B cell (primary cell): ENCODE data around the gene NDRG2. TPM values are rescaled to one million over a fixed set of nuclear protein-coding genes. Genes with fewer than 3 reads are reported as not detected.

Source experiments
- ATAC-seq: fragments of 200-7000 bp; cut with Tn5 transposase; one replicate; pipeline ENCODE4 v1.10.0; 2021; ENCODE audit warnings: low read depth, mild to moderate bottlenecking, moderate number of reproducible peaks, moderate library complexity
- CTCF ChIA-PET: fragments of 350-600 bp; sonication (Branson Sonifier 250); formaldehyde crosslinking; loops from one replicate; lab custom pipeline; 2021; ENCODE audit warnings: antibody characterized with exemption, inconsistent platforms; lab: Charles Lee
- POLR2A ChIA-PET: fragments of 350-600 bp; sonication (Branson Sonifier 250); formaldehyde crosslinking; loops from one replicate; lab custom pipeline; 2021; ENCODE audit warnings: antibody characterized with exemption; lab: Charles Lee
- DNase-seq: peaks from one replicate; pipeline ENCODE4 v3.0.0; 2013
- H2AFZ ChIP-seq: 2 replicates; pipeline ENCODE4 v1.6.1; 2012; ENCODE audit warnings: mild to moderate bottlenecking, low read depth, low read length; ENCODE audit not compliant: insufficient read depth, poor library complexity, severe bottlenecking
- H3K27ac ChIP-seq, 2 donors: 1 replicate in 1 of 2; 2 replicates in 1 of 2; pipeline ENCODE4 v1.5.1; 2012 to 2013; ENCODE audit warnings: low read length in 2 of 2, mild to moderate bottlenecking in 2 of 2, moderate library complexity in 1 of 2
- H3K27me3 ChIP-seq, 4 experiments: fragments of 200-600 bp in 1 of 4; sonication (generic) in 1 of 4; replicated peaks in 1 of 4; 1 replicate in 2 of 4; 2 replicates in 2 of 4; pipeline versions ENCODE4 v1.6.1 to v1.7.0; 2013 to 2016; ENCODE audit warnings: low read length in 3 of 4, mild to moderate bottlenecking in 2 of 4, mixed read lengths in 1 of 4, moderate library complexity in 1 of 4; ENCODE audit not compliant: insufficient read depth in 4 of 4, control insufficient read depth in 3 of 4; ENCODE audit errors: control extremely low read depth in 1 of 4
- H3K36me3 ChIP-seq, 2 experiments: replicated peaks in 1 of 2; 1 replicate in 1 of 2; 2 replicates in 1 of 2; pipeline versions ENCODE4 v1.6.1 to v1.7.1; 2013; ENCODE audit warnings: low read length in 1 of 2; ENCODE audit not compliant: insufficient read depth in 2 of 2, control insufficient read depth in 1 of 2; ENCODE audit errors: control extremely low read depth in 1 of 2, extremely low read depth in 1 of 2
- H3K4me1 ChIP-seq, 2 donors: fragments of 200-600 bp in 1 of 2; sonication (generic) in 1 of 2; 1 replicate in 1 of 2; 2 replicates in 1 of 2; pipeline versions ENCODE4 v1.5.1 to v1.6.1; 2013 to 2017; ENCODE audit warnings: low read length in 2 of 2; ENCODE audit not compliant: control insufficient read depth in 2 of 2, insufficient read depth in 2 of 2
- H3K4me2 ChIP-seq: replicated peaks from 2 replicates; pipeline ENCODE3; 2012; ENCODE audit warnings: mild to moderate bottlenecking, low read depth, low read length; ENCODE audit not compliant: poor library complexity, severe bottlenecking
- H3K4me3 ChIP-seq, 5 experiments: fragments of 200-600 bp in 1 of 5; sonication (generic) in 1 of 5; 1 replicate in 3 of 5; 2 replicates in 2 of 5; pipeline versions ENCODE4 v1.5.1 to v1.7.0; 2011 to 2016; ENCODE audit warnings: low read length in 4 of 5, mild to moderate bottlenecking in 4 of 5, low read depth in 2 of 5, control low read depth in 1 of 5, moderate library complexity in 1 of 5; ENCODE audit not compliant: insufficient read depth in 1 of 5; ENCODE audit errors: control extremely low read depth in 1 of 5, extremely low read depth in 1 of 5
- H3K79me2 ChIP-seq: fragments of 200-600 bp; sonication (generic); one replicate; pipeline ENCODE4 v1.6.0; 2016; ENCODE audit warnings: low read length; ENCODE audit not compliant: control insufficient read depth, insufficient read depth
- H3K9ac ChIP-seq: fragments of 200-600 bp; sonication (generic); 2 replicates; pipeline ENCODE4 v1.6.1; 2017; ENCODE audit warnings: mild to moderate bottlenecking, low read length, moderate library complexity
- H3K9me3 ChIP-seq, 3 donors: one replicate each; pipeline versions ENCODE4 v1.6.1 to v1.7.1; 2013; ENCODE audit warnings: low read length in 2 of 3; ENCODE audit not compliant: control insufficient read depth in 2 of 3, insufficient read depth in 1 of 3; ENCODE audit errors: control extremely low read depth in 1 of 3
- H4K20me1 ChIP-seq: 2 replicates; pipeline ENCODE4 v1.6.0; 2012; ENCODE audit warnings: mild to moderate bottlenecking, low read length; ENCODE audit not compliant: insufficient read depth, control insufficient read depth, poor library complexity, severe bottlenecking
- H3K27ac Mint-ChIP-seq: one replicate; pipeline ENCODE4 v1.8.0; 2021; ENCODE audit warnings: mixed read lengths
- H3K27me3 Mint-ChIP-seq: one replicate; pipeline ENCODE4 v1.8.0; 2021; ENCODE audit warnings: mixed read lengths
- H3K4me1 Mint-ChIP-seq: one replicate; pipeline ENCODE4 v1.8.0; 2021; ENCODE audit warnings: mixed read lengths
- H3K4me3 Mint-ChIP-seq: one replicate; pipeline ENCODE4 v1.8.0; 2021; ENCODE audit warnings: mixed read lengths
- H3K9me3 Mint-ChIP-seq: one replicate; pipeline ENCODE4 v1.8.0; 2022; ENCODE audit warnings: mixed read lengths; ENCODE audit not compliant: insufficient read depth
- CTCF ChIP-seq: fragments of 200-600 bp; IDR thresholded peaks from one replicate; pipeline ENCODE4 v1.8.0; 2022; ENCODE audit warnings: antibody characterized with exemption, mild to moderate bottlenecking
- EZH2 ChIP-seq: IDR thresholded peaks from 2 replicates; pipeline ENCODE4 v1.6.1; 2012; ENCODE audit warnings: borderline replicate concordance, low read depth, mild to moderate bottlenecking, moderate library complexity, low read length; ENCODE audit not compliant: insufficient read depth, poor library complexity, severe bottlenecking
- WGBS: methylation state at CpG from one replicate; pipeline ENCODE4 v1.1.5; 2013; ENCODE audit warnings: missing lambda C conversion rate; ENCODE audit not compliant: insufficient coverage; 5-methylcytosine and 5-hydroxymethylcytosine counted together
- intact Hi-C: fragments of 100-400 bp; cut with micrococcal nuclease; formaldehyde crosslinking; loops from one replicate; pipeline ENCODE4 v1.10.0; 2022
- polyA plus RNA-seq: library from polyadenylated mRNA; depleted of rRNA; stranded (reverse); fragments of >200 nt; gene quantifications from 2 replicates; pipeline ENCODE4 v1.2.3, GENCODE V29; 2012
- total RNA-seq, 2 donors: library from RNA; stranded (reverse); fragments of 120-200 nt in 1 of 2; gene quantifications; 1 replicate in 1 of 2; 2 replicates in 1 of 2; pipeline versions ENCODE4 v1.2.3 to v1.2.4, GENCODE V29; 2013 to 2022

NDRG2 gene
- total and polyA plus RNA-seq, 2 donors (not counting 1 experiment from before 2014, with no cell fraction given) = 9.5 to 11.8 TPM

DNA sequence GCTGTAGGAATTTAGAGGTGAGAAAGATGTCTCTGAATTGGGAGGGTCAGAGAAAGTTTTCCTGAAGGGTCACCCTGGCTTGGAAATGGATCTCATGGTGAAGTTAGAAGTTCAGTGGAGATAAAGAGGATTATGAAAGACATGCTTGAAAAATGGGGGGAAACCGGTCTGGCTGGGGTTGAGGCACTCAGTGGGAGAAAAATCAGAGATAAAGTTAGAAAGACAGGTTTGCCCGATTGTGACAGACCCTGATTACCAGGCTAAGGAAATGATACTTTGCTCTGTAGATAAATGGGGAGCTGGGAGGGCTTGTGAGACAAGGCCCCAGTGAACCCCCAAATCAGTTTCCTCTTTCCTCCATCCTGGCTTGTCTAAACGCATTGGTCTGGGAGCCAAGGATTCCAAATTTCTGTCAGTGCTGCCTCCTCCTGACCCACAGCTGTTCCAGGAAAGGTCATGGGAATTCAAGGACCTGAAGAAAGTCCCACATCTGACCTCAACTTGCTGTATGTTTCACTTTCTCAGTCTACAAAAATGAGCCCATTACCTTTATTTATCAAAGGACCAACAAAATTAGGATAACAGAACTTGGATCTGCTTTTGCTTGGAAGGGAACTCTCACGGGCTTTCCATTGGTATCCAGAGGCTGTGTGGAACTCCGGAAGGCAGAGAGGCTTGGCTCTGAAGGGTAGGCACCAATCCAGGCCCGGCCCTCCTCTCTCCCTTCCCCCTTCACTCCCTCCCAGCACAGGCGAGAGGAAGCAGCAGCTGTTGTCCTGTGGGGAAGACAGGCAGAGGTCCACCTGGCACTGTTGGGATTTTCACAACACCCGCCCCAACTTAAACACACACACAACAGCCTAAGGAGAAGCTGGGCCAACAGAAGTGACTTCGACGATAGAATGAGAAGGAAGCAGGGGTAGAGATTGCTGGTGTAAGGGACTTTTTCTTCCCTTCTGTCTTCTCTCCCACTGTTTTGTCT lies 13.9 kb upstream of the NDRG2 start:
- H3K4me1 ChIP-seq = no peaks in the 10 kb centered on the region
- no peaks in the 10 kb centered on the region for H3K79me2 ChIP-seq
- CTCF ChIA-PET = interaction anchor here (1.1 to 7.2 kb wide), 10 partner anchors 9 to 71 kb away, joined by 3 to 305 read pairs (median 6); partner anchors contain the start of gene TPPP2
- H3K36me3 ChIP-seq = no peaks in the 10 kb centered on the region
- 91% methylated on average over 7 of the region's 10 CpGs for WGBS
- no peak for TF ChIP-seq EZH2
- TF ChIP-seq CTCF = no peak
- H3K9me3 ChIP-seq = no peaks in the 10 kb centered on the region
- Mint-ChIP-seq H3K4me3 (no peak overlapping the region), H3K9me3 (no peaks in the 10 kb centered on the region), H3K4me1 (no peaks in the 10 kb centered on the region), H3K27me3 (peaks cover 40% of the 10 kb centered on the region), H3K27ac (no peak overlapping the region)
- H3K27ac ChIP-seq = no peak overlapping the region
- H3K4me2 ChIP-seq = no peak overlapping the region
- H3K27me3 ChIP-seq = no peaks in the 10 kb centered on the region
- no peak overlapping the region for H3K4me3 ChIP-seq
- no peaks in the 10 kb centered on the region for H4K20me1 ChIP-seq
- POLR2A ChIA-PET = no interaction called here
- H3K9ac ChIP-seq = no peak overlapping the region
- DNase-seq (no peak), ATAC-seq (no peak)
- H2AFZ ChIP-seq = no peak overlapping the region
- intact Hi-C loops = no loop called here

GRCh38 chr14:21037156-21037555 lies 12.3 kb upstream of the NDRG2 start:
- Histone ChIP-seq H3K4me1 (no peaks in the 10 kb centered on the region), H3K36me3 (no peaks in the 10 kb centered on the region), H3K4me2 (no peak overlapping the region), H3K9me3 (no peaks in the 10 kb centered on the region), H3K4me3 (no peak overlapping the region), H2AFZ (no peak overlapping the region), H3K27ac (no peak overlapping the region), H3K9ac (no peak overlapping the region), H4K20me1 (no peaks in the 10 kb centered on the region), H3K79me2 (no peaks in the 10 kb centered on the region), H3K27me3 (peaks cover 0 to 11% (median 0%) of the 10 kb centered on the region in 4 experiments)
- no peak for TF ChIP-seq CTCF
- no peak for TF ChIP-seq EZH2
- WGBS = 93% methylated on average over 2 of the region's 3 CpGs
- DNase-seq (no peak), ATAC-seq (no peak)
- POLR2A ChIA-PET = no interaction called here
- Mint-ChIP-seq H3K4me3 (no peak overlapping the region), H3K27ac (no peak overlapping the region), H3K9me3 (no peaks in the 10 kb centered on the region), H3K4me1 (no peaks in the 10 kb centered on the region), H3K27me3 (peaks cover 37% of the 10 kb centered on the region)
- intact Hi-C loops = no loop called here
- CTCF ChIA-PET = interaction anchor here (0.9 to 6.9 kb wide), 3 partner anchors 18 to 55 kb away, joined by 3 to 87 read pairs (median 3); no protein-coding TSS in a partner anchor
